A549 (cell line): ENCODE data around the gene VRK2.
"Not testable (repeated sequence)": the region's sequence is repeated elsewhere in the genome, so short reads cannot be mapped to it uniquely, and the experiment has no call there.

Source experiments
- BHLHE40 ChIP-seq: IDR thresholded peaks from 2 replicates; pipeline ENCODE4 v1.6.1; 2012; ENCODE audit warnings: low read depth, low read length, inconsistent platforms
- CHD2 ChIP-seq: fragments of 150-350 bp; IDR thresholded peaks from 2 replicates; pipeline ENCODE4 v1.6.1; 2014; ENCODE audit warnings: low read length; ENCODE audit not compliant: partially characterized antibody
- KDM1A ChIP-seq: fragments of 200-600 bp; sonication (generic); IDR thresholded peaks from 2 replicates; pipeline ENCODE4 v1.6.1; 2016; ENCODE audit warnings: low read depth, mild to moderate bottlenecking
- KDM5A ChIP-seq: fragments of 200-600 bp; sonication (generic); IDR thresholded peaks from 2 replicates; pipeline ENCODE4 v1.6.1; 2016; ENCODE audit warnings: antibody characterized with exemption, mild to moderate bottlenecking
- MYC ChIP-seq: IDR thresholded peaks from 2 replicates; pipeline ENCODE4 v1.6.1; 2012; ENCODE audit warnings: mild to moderate bottlenecking, inconsistent platforms, low read length, improper control_type of control experiment, borderline replicate concordance
- NR3C1 ChIP-seq: fragments of >200 bp; sonication (Bioruptor Twin); formaldehyde crosslinking; IDR thresholded peaks from 3 replicates; pipeline ENCODE4 v1.6.1; 2017
- PHF8 ChIP-seq: fragments of 200-600 bp; sonication (generic); IDR thresholded peaks from 2 replicates; pipeline ENCODE4 v1.6.1; 2016; ENCODE audit warnings: low read depth, mild to moderate bottlenecking, antibody characterized with exemption, moderate library complexity, borderline replicate concordance
- POLR2A ChIP-seq: IDR thresholded peaks from 2 replicates; pipeline ENCODE4 v1.6.1; 2012; ENCODE audit warnings: mild to moderate bottlenecking, low read length
- RAD21 ChIP-seq, 2 experiments: fragments of >200 bp in 1 of 2; sonication (Bioruptor Twin) in 1 of 2; formaldehyde crosslinking in 1 of 2; IDR thresholded peaks in 1 of 2; conservative IDR thresholded peaks in 1 of 2; 2 replicates in 1 of 2; 3 replicates in 1 of 2; pipeline ENCODE4 v1.6.1; 2012 to 2018; ENCODE audit warnings: inconsistent platforms in 1 of 2
- TF ChIP-seq, protein P1 (sequence below): fragments of >200 bp; sonication (Bioruptor Twin); formaldehyde crosslinking; IDR thresholded peaks from 3 replicates; pipeline ENCODE4 v1.5.1; 2016
- TF ChIP-seq, protein P2 (sequence below): IDR thresholded peaks from 2 replicates; pipeline ENCODE4 v1.6.1; 2012

DNA sequence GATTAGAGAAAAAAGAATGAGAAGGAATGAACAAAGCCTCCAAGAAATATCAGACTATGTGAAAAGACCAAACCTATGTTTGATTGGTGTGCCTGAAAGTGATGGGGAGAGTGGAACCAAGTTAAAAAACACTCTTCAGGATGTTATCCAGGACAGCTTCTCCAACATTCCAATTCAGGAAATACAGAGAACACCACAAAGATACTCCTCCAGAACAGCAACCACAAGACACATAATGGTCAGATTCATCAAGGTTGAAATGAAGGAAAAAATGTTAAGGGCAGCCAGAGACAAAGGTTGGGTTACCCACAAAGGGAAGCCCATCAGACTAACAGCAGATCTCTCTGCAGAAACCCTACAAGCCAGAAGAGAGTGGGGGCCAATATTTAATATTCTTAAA, 123.2 kb downstream of the VRK2 start:
- TF ChIP-seq, protein P1, sequence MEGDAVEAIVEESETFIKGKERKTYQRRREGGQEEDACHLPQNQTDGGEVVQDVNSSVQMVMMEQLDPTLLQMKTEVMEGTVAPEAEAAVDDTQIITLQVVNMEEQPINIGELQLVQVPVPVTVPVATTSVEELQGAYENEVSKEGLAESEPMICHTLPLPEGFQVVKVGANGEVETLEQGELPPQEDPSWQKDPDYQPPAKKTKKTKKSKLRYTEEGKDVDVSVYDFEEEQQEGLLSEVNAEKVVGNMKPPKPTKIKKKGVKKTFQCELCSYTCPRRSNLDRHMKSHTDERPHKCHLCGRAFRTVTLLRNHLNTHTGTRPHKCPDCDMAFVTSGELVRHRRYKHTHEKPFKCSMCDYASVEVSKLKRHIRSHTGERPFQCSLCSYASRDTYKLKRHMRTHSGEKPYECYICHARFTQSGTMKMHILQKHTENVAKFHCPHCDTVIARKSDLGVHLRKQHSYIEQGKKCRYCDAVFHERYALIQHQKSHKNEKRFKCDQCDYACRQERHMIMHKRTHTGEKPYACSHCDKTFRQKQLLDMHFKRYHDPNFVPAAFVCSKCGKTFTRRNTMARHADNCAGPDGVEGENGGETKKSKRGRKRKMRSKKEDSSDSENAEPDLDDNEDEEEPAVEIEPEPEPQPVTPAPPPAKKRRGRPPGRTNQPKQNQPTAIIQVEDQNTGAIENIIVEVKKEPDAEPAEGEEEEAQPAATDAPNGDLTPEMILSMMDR = not testable (repeated sequence)
- not testable (repeated sequence) for TF ChIP-seq CHD2; NR3C1; BHLHE40; KDM1A; MYC; RAD21 (conservative IDR thresholded peaks at IDR 0.05 in 1 of 2, IDR thresholded peaks at IDR 0.05 in 1 of 2); POLR2A; KDM5A; PHF8
- TF ChIP-seq, protein P2, sequence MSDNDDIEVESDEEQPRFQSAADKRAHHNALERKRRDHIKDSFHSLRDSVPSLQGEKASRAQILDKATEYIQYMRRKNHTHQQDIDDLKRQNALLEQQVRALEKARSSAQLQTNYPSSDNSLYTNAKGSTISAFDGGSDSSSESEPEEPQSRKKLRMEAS = not testable (repeated sequence)
